GM21390 (cell line): ENCODE data around the gene CCDC191.
A peak's percentile ranks its signal among the peaks of the same experiment; 100 is the strongest.

Experiments used
- ATAC-seq: cut with Tn5 transposase; IDR thresholded peaks from one replicate; pipeline ENCODE4 v1.9.1; 2021; ENCODE audit not compliant: unreplicated experiment

CCDC191 gene

DNA sequence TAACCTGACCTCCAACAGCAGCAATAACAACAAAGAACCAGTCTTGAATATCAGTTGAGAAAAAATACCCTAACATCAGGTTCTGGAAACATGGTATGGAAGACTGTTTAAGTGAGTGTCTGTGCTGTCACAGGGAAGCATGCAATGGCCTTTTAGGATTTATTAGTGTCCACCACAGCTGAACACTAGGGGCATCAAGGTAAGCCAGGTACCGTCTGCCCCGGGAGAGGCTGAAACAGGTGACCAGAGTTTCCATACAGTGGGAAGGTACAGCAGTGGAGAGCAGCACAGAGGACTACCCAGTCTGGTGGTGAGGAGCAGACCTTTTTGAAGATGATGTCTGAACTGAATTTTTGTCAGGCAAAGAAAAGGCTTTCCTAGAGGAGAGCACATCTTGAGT, 90.2 kb downstream of the CCDC191 start:
- ATAC-seq = no peak

DNA sequence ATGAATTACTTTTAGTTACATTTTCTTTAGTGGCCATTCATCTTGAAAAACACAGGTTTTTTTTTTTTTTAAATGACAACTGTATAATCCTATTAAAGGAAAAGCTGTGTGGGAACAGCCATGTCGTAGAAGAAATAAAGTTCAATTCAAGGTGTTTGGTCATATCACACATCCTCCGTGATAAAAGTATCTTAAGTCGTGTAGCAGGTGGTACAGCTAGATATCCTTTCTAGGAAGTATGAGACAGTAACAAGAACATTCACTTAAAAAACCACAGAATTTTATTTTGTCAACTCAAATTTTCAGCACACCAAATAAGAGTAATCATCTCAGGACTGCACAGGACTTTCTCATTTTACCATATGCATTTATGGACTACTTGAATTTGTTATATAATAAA, 92.4 kb downstream of the CCDC191 start:
- no peak for ATAC-seq

DNA sequence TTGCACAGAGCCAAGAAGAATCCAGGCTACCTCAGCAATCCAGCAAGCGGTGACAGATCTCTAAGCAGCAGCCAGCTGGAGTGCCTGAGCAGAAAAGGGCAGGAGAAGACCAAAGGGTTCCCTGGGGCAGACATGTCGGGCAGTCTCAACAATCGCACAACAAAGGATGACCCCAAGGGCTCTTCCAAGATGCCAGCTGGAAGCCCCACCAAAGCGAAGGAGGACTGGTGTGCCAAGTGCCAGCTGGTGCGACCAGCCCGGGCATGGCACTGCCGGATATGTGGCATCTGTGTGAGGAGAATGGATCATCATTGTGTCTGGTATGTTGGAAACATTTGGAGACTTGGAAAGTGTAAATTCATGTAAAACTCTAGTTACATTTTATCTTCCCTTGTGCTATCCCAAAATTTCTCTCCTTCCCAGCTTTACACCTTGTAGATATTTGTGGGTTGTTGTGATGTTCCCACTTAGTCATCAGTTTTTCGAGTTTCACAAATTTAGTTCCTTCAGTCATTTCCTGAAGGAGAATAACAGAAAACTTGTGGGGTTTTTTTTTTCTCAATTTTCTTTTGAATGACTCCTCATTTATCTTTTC, 102.1 kb downstream of the CCDC191 start:
- ATAC-seq = no peak

DNA sequence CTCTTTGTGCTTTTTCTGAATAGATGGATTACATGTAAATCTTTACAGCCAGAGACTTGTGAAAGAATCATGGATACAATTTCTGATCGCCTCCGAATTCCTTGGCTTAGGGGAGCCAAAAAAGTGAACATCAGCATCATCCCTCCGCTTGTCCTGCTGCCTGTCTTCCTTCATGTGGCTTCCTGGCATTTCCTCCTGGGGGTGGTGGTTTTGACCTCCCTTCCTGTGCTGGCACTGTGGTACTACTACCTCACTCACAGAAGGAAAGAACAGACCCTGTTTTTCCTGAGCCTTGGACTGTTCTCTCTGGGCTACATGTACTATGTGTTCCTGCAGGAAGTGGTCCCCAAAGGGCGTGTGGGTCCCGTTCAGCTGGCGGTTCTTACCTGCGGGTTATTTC, 102.6 kb downstream of the CCDC191 start:
- ATAC-seq = no peak

DNA sequence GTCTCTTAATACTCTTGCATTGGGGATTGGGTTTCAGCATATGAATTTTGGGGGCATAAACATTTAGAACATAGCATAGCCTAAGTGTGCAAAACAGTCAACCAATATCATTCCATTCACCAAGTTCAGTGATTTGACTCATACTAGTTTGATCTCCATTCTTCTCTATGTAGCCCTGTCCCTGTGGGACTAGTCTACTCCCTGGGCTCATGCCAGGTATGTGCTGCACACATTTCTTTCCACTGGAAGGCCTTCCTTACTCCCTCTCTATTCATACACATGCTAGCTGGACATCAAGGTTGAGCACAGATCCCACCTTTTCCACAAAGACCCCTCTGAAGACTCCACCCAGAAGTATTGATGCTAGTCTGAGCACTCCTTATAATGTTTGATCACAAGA, 103.4 kb downstream of the CCDC191 start:
- no peak for ATAC-seq

DNA sequence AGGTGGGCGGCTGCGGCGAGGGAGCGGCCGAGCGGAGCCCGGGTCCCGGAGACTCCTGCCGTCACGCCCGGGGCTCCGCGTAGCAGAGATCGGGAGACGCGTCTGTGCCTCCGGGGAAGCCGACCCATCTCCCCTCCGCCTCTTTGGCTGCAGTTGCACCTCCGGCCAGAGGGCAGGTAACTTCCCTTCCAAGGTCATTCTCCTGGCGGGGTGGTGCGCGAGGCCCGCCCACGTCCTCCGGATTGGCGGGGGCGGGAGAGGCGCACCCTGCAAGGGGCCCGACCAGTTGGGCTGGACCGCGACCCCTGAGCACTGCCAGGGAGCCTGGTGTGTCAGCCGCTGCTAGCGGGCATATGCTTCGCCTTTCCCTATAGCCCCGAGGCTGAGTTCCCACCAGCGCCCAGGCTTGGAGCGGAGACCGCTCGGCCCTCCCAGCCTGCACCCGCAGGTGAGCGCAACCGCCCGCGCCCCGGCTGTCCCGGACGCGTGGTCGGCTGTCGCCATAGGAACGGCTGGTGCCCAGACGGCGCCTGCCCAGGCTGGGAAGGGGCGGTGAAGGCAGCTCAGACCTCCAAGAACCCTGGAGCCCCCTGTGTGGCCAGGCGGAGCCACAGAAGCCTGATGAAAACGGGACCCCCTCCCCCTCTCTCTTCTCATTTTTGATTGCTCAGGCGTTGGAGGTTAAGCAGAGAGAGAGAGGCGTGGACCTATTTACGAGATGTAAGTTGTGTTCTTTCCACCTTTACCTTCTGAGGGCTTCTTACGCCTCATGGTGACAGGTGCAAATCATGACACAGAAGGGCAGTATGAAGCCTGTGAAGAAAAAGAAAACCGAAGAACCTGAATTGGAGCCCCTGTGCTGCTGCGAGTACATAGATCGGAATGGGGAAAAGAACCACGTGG, 108.1 kb downstream of the CCDC191 start:
- ATAC-seq = peak; percentile 41

DNA sequence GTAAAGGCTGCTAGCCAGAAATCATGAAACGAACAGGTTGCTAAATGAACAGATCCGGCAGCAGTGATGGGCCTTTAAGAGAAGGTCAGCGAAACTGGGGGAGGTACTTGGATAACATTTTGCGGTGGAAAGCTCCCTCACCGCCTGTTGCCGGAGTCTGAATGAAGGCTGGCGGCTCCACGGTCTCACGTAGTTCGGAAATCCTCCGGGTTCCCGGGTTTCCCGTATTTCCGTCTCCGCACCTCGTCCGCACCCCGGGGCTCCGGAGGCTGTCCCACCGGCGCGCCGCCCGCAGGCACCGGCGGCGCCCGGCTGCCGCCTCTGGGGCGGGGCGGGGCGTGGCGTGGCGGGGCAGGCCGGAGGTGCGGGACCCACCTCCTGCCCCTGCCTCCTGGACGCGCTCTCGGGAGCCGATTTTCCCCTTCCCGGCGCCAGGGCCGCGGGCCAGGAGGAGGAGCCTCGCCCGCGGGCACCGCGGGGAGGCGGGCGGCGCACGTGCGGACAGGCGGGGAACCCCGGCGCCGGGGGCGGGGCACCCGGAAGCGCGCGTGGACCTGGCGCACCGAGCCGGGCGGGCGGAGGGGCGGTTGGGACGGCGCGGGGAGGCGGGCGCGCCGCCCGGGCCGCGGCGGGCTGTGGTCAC, 108.8 kb downstream of the CCDC191 start, which contains the start of gene ZDHHC23:
ZDHHC23 (plus strand) TSS at position 642 of the 643 bp plus-strand sequence. CDS start 790 bp downstream, outside the sequence.
- peak; percentile 68 for ATAC-seq

DNA sequence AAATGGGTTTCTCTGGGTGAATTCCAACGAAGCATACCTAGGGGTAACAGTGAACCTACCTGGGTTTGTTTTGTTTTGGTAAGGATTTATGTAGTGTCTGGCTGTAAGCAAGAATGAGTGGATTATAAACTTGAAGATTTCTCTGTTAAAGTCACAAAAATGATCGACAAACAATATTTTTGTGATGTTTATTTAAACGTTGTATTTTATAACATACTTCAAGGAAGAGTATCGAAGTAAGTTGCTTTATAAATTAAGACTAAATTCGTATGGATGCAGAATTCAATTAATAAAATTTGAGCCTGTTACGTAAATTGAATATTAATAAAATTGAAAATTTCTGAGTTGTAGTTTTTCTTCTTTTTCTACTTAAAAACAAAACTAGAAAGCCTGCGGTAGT, 109.5 kb downstream of the CCDC191 start:
- ATAC-seq = no peak

DNA sequence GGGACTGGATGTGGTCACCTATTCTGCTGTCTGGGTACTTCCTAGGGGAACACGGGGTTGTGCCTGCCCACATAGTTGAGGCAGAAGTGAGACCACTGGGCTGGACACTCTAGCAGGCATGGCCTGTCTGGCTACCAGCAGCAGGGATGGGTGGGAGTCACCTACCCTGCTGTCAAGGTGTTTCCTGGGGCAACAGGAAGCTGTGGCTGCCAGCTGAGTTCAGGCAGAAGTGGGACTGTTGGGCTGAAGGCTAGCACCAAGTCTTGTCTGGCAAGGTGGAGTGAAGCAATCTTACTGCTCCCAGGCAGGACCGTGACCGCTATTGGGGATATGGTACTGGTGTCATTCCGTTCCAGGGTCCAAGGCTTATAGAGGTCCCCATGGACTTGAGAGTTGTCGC, 128.8 kb downstream of the CCDC191 start:
- ATAC-seq = no peak

DNA sequence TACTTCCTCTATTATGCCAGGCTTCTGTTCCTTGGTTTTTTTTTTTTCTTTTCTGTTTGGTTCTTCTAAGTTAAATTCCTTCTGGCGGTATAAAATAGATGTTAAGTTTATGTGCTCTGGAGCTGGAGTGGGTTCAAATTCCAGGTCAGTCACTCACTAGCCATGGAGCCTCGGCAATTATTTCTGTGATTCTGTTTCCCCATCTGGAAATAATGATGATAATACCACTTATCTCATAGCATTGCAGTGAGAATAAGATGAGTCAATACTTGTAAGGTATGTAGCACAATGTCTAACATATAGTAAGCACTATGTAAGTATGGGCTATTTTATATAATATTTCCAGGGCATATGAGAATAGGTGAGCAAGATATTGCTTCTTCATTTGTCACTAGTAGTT, 141.7 kb downstream of the CCDC191 start:
- no peak for ATAC-seq
